Kidney epithelial cell (primary cell): ENCODE data around the gene OPCML. TPM values are rescaled to one million over a fixed set of nuclear protein-coding genes. Genes with fewer than 3 reads are reported as not detected.

Experiments
- DNase-seq: peaks from one replicate; pipeline ENCODE4 v3.0.0-alpha.2; 2010; ENCODE audit warnings: low read depth
- H3K27me3 ChIP-seq: 2 replicates; pipeline ENCODE4 v1.6.0; 2011; ENCODE audit warnings: low read length; ENCODE audit not compliant: control insufficient read depth, insufficient read depth
- H3K36me3 ChIP-seq: 2 replicates; pipeline ENCODE4 v1.5.1; 2011; ENCODE audit warnings: low read length; ENCODE audit not compliant: control insufficient read depth, insufficient read depth
- H3K4me3 ChIP-seq: 2 replicates; pipeline ENCODE4 v1.5.1; 2011; ENCODE audit warnings: low read depth, mild to moderate bottlenecking, control low read depth, low read length
- total RNA-seq: library from RNA; depleted of rRNA; stranded (reverse); fragments of >200 nt; gene quantifications from 2 replicates; pipeline ENCODE4 v1.2.3, GENCODE V29; 2015
- TF ChIP-seq, protein P1 (sequence below): IDR thresholded peaks from 2 replicates; pipeline ENCODE4 v1.5.1; 2011; ENCODE audit warnings: mild to moderate bottlenecking, moderate library complexity, low read length, control low read depth, inconsistent platforms; ENCODE audit not compliant: insufficient read depth, poor library complexity, severe bottlenecking

The OPCML gene
- total RNA-seq, 1 donor from 2014 or later: under 0.01 TPM

GRCh38 chr11:132937016-132937415 lies 595.3 kb downstream of the OPCML start:
- no peaks in the 10 kb centered on the region for H3K36me3 ChIP-seq
- H3K27me3 ChIP-seq: peaks cover 5% of the 10 kb centered on the region
- no peak overlapping the region for H3K4me3 ChIP-seq
- TF ChIP-seq, protein P1, sequence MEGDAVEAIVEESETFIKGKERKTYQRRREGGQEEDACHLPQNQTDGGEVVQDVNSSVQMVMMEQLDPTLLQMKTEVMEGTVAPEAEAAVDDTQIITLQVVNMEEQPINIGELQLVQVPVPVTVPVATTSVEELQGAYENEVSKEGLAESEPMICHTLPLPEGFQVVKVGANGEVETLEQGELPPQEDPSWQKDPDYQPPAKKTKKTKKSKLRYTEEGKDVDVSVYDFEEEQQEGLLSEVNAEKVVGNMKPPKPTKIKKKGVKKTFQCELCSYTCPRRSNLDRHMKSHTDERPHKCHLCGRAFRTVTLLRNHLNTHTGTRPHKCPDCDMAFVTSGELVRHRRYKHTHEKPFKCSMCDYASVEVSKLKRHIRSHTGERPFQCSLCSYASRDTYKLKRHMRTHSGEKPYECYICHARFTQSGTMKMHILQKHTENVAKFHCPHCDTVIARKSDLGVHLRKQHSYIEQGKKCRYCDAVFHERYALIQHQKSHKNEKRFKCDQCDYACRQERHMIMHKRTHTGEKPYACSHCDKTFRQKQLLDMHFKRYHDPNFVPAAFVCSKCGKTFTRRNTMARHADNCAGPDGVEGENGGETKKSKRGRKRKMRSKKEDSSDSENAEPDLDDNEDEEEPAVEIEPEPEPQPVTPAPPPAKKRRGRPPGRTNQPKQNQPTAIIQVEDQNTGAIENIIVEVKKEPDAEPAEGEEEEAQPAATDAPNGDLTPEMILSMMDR: no peak
- no peak for DNase-seq

GRCh38 chr11:132935383-132935782 lies 596.9 kb downstream of the OPCML start:
- H3K36me3 ChIP-seq: no peaks in the 10 kb centered on the region
- no peaks in the 10 kb centered on the region for H3K27me3 ChIP-seq
- no peak overlapping the region for H3K4me3 ChIP-seq
- TF ChIP-seq, protein P1: no peak
- no peak for DNase-seq

- TF ChIP-seq, protein P1: no peak
- no peaks in the 10 kb centered on the region for H3K36me3 ChIP-seq
- no peaks in the 10 kb centered on the region for H3K27me3 ChIP-seq
- no peak for DNase-seq
- no peak overlapping the region for H3K4me3 ChIP-seq
These were observed 598.6 kb downstream of the OPCML start for GRCh38 chr11:132933703-132934102.

DNA sequence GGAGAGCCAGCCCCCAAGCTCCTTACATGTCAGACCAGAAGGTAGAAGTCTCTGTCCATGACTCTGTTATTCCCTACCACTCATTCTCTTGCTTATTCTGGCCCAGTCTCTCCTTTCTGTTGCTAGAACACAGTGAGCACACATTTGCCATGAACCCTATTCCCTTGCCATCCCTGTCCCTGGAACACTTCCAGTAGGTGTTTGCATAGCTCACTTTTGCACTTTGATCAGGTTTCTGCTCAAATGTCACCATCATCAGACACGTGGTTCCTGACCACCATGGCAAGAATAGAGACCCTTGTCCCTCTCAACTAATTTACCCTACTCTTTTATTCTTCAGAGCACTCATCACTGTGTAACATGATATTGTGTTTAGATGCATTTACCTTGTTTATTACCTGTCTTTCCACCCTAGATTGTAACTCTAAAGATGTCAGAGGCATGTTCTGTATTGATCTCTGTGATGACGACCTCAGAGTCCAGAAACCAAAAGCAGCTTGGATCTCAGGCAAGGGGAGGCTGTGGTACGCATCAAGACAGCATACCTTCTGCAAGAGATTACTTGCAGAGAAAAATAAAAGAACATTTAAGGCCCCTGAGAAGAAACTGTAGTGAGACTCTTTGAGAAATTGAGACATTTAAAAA lies 606.4 kb downstream of the OPCML start:
- H3K4me3 ChIP-seq: no peak overlapping the region
- TF ChIP-seq, protein P1: no peak
- no peaks in the 10 kb centered on the region for H3K27me3 ChIP-seq
- H3K36me3 ChIP-seq: no peaks in the 10 kb centered on the region
- DNase-seq: no peak

DNA sequence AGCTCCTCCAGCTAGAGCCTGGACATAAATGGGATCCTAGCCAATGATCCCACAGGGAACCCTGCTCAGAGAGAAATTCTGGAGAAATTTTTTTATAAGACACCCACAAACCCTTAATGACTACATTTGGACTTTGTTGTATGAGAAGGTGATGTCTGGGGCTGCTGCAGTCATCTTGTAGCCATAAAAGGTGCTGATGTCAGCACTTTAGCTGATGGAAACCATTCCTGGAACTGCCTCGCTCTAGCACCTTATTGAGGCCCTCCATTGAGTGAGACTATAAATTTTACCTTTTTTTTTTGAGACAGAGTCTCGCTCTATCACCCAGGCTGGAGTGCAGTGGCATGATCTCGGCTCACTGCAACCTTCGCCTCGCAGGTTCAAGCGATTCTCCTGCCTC lies 610.7 kb downstream of the OPCML start:
- Histone ChIP-seq H3K4me3 (no peak overlapping the region), H3K27me3 (no peaks in the 10 kb centered on the region), H3K36me3 (no peaks in the 10 kb centered on the region)
- TF ChIP-seq, protein P1: no peak
- DNase-seq: no peak
